Kidney (tissue), 22 donors: ENCODE measurements around the gene ZSCAN9. TPM values are rescaled to one million over a fixed set of nuclear protein-coding genes. Genes with fewer than 3 reads are reported as not detected.

ENCODE experiments used
- DNase-seq, 5 donors: peaks; one replicate each; pipeline ENCODE4 v3.0.0-alpha.2; 2013 to 2020
- FAIRE-seq: peaks from 2 replicates; lab custom pipeline; 2012; peaks lifted over from hg19 to GRCh38; lab: Jason Lieb, UNC
- H3K27ac ChIP-seq, 2 donors: one replicate each; pipeline ENCODE4 v1.7.0; 2013; ENCODE audit warnings: low read depth in 2 of 2, low read length in 2 of 2, inconsistent platforms in 1 of 2
- H3K27me3 ChIP-seq: one replicate; pipeline ENCODE4 v1.7.1; 2013; ENCODE audit warnings: low read length, inconsistent platforms; ENCODE audit not compliant: control insufficient read depth, insufficient read depth
- H3K36me3 ChIP-seq, 3 donors: one replicate each; pipeline versions ENCODE4 v1.7.0 to v1.7.1; 2013; ENCODE audit warnings: low read length in 3 of 3, control low read depth in 1 of 3, inconsistent platforms in 1 of 3; ENCODE audit not compliant: insufficient read depth in 3 of 3, control insufficient read depth in 2 of 3
- H3K4me1 ChIP-seq, 3 donors: one replicate each; pipeline versions ENCODE4 v1.7.0 to v1.7.1; 2013; ENCODE audit warnings: low read length in 3 of 3, inconsistent platforms in 1 of 3, low read depth in 1 of 3; ENCODE audit not compliant: control insufficient read depth in 2 of 3, insufficient read depth in 2 of 3
- H3K4me3 ChIP-seq, 3 donors: one replicate each; pipeline versions ENCODE4 v1.7.0 to v1.8.1; 2013; ENCODE audit warnings: low read length in 3 of 3, control low read depth in 1 of 3, inconsistent platforms in 1 of 3
- H3K9ac ChIP-seq, 3 donors: one replicate each; pipeline versions ENCODE4 v1.7.0 to v1.7.1; 2013; ENCODE audit warnings: low read length in 3 of 3, control low read depth in 1 of 3, inconsistent platforms in 1 of 3
- H3K9me3 ChIP-seq, 3 donors: one replicate each; pipeline versions ENCODE4 v1.7.0 to v1.7.1; 2013; ENCODE audit warnings: low read length in 3 of 3, control low read depth in 1 of 3, inconsistent platforms in 1 of 3; ENCODE audit not compliant: control insufficient read depth in 2 of 3, insufficient read depth in 1 of 3
- intact Hi-C: fragments of 100-400 bp; cut with DNase I; formaldehyde crosslinking; loops from one replicate; pipeline ENCODE4 v1.11.1; 2022
- long read RNA-seq, 10 donors: library from polyadenylated mRNA in 1 of 10; unstranded in 1 of 10; transcript quantifications; one replicate each; pipeline ENCODE4 v2.0.0 and lab custom pipeline, GENCODE V29; 2021 to 2026
- polyA plus RNA-seq: library from polyadenylated mRNA; stranded (reverse); fragments of 350-450 nt; fragmentation: Illumina TruSeq; extraction: RNeasy Lipid Tissue Mini Kit (QIAGEN cat#74804); gene quantifications from one replicate; pipeline ENCODE4 v1.2.3, GENCODE V29; 2014; ENCODE audit warnings: low read depth, low replicate concordance; ENCODE audit not compliant: insufficient read depth
- total RNA-seq: library from RNA; stranded (reverse); fragmentation: NEBNext Ultra II Directional; extraction: Animal tissue kit (Norgen Biotek cat#: 25700); gene quantifications from one replicate; pipeline ENCODE4 v1.2.1, GENCODE V29; 2021
- TF ChIP-seq, protein P1 (sequence below): IDR thresholded peaks from 3 replicates; pipeline ENCODE4 v1.5.1; 2012; ENCODE audit warnings: mild to moderate bottlenecking, moderate library complexity, borderline replicate concordance; ENCODE audit not compliant: insufficient read depth; ENCODE audit errors: extremely low read depth
- donor health status: control.
- donor health status: control.
- donor health status: control.
- donor health status: control.
- donor health status: control.
- donor health status: DM: yes; HTN: yes; CAD: no.
- donor health status: Normal renal cell carcinoma (clear cell type).

ZSCAN9 gene
- total RNA-seq (15.6 TPM), polyA plus RNA-seq (8.1 TPM)
- long read RNA-seq, donor 1, partial matches to known transcripts = 0 of 4 reads
- long read RNA-seq, donor 1, other reads (novel, unspliced or antisense) = 0 of 4 reads
- long read RNA-seq, donor 2, transcript ZSCAN9-203 (3 exons, 757 nt) = major isoform, 5 of 12 reads
- long read RNA-seq, donor 2, transcript ZSCAN9-201 (4 exons, 1,621 nt) = major isoform, 5 of 12 reads
- long read RNA-seq, donor 2, partial matches to known transcripts = 0 of 12 reads
- long read RNA-seq, donor 2, other reads (novel, unspliced or antisense) = 0 of 12 reads
- long read RNA-seq, donor 3, transcript ZSCAN9-203 (3 exons, 757 nt) = major isoform, 7 of 15 reads
- long read RNA-seq, donor 3, partial matches to known transcripts = 5 of 15 reads
- long read RNA-seq, donor 3, other reads (novel, unspliced or antisense) = 0 of 15 reads
- long read RNA-seq, donor 4, partial matches to known transcripts = 0 of 6 reads
- long read RNA-seq, donor 4, other reads (novel, unspliced or antisense) = 0 of 6 reads
- long read RNA-seq, donor 5 = 0 reads
- long read RNA-seq, donor 6, transcript ZSCAN9-203 (3 exons, 757 nt) = major isoform, 6 of 18 reads
- long read RNA-seq, donor 6, partial matches to known transcripts = 6 of 18 reads
- long read RNA-seq, donor 6, other reads (novel, unspliced or antisense) = 0 of 18 reads
- long read RNA-seq, donor 7, partial matches to known transcripts = 1 of 5 reads
- long read RNA-seq, donor 7, other reads (novel, unspliced or antisense) = 3 of 5 reads
- long read RNA-seq, donor 8, partial matches to known transcripts = 0 of 14 reads
- long read RNA-seq, donor 8, other reads (novel, unspliced or antisense) = 0 of 14 reads
- long read RNA-seq, donor 9, partial matches to known transcripts = 0 of 1 reads
- long read RNA-seq, donor 9, other reads (novel, unspliced or antisense) = 0 of 1 reads
- long read RNA-seq, donor 10, partial matches to known transcripts = 0 of 4 reads
- long read RNA-seq, donor 10, other reads (novel, unspliced or antisense) = 0 of 4 reads

DNA sequence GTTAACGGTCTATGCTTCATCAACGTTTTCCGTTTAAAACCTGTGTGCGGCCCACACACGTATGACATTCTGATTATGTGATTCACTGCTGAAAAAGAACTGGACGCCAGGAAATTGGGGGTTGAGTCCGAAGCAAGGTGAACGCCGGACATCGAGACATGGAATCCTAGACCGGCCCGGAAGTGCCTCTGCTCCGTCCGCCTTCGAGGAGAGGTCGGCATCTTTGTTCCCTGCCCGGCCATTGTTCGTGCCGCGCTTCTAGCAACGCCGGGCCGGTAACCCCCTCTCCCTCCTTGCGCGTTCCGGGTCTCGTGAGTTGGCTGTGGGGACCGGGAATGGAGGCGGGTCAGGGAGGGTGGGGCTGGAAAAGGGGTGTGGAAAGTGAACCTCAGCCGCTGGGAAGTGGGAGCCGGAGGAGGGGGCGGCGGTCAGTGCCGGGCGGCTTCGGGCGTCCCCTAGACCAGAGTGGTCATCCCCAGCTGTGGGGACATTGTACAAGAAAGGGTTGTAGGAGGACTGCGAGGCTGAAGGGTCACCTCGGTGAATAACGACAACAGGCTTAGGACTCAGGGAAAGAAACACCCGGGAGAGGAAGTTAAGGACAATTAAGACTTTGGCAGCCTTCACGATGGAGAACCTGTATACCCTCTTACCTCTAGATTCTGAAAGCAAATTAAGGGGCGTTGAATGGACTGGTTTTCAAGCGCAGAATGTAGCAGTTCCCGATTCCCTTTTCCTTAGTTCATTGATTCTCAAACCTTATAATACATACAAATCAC is at the start of gene ZSCAN9:
Gene ZSCAN9, plus strand, starts transcription at position 220 of the 779 bp plus-strand sequence. CDS start 1,810 bp downstream, outside the sequence.
- peak; percentile 85 to 95 (median 90) for DNase-seq
- H3K36me3 ChIP-seq = peaks cover 6 to 21% (median 16%) of the 10 kb centered on the region in 3 donors
- H3K4me3 ChIP-seq = peak within 1 kb of the TSS; percentile 80 to 89 (median 81)
- H3K27ac ChIP-seq = peak within 1 kb of the TSS in 1 of 2 donors; percentile 51
- no peaks in the 10 kb centered on the region for H3K4me1 ChIP-seq
- intact Hi-C loops = no loop called here
- H3K27me3 ChIP-seq = peaks cover 13% of the 10 kb centered on the region
- no peak for FAIRE-seq
- H3K9ac ChIP-seq = peak within 1 kb of the TSS; percentile 0 to 77 (median 74)
- TF ChIP-seq, protein P1, sequence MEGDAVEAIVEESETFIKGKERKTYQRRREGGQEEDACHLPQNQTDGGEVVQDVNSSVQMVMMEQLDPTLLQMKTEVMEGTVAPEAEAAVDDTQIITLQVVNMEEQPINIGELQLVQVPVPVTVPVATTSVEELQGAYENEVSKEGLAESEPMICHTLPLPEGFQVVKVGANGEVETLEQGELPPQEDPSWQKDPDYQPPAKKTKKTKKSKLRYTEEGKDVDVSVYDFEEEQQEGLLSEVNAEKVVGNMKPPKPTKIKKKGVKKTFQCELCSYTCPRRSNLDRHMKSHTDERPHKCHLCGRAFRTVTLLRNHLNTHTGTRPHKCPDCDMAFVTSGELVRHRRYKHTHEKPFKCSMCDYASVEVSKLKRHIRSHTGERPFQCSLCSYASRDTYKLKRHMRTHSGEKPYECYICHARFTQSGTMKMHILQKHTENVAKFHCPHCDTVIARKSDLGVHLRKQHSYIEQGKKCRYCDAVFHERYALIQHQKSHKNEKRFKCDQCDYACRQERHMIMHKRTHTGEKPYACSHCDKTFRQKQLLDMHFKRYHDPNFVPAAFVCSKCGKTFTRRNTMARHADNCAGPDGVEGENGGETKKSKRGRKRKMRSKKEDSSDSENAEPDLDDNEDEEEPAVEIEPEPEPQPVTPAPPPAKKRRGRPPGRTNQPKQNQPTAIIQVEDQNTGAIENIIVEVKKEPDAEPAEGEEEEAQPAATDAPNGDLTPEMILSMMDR = no peak
- no peaks in the 10 kb centered on the region for H3K9me3 ChIP-seq

DNA sequence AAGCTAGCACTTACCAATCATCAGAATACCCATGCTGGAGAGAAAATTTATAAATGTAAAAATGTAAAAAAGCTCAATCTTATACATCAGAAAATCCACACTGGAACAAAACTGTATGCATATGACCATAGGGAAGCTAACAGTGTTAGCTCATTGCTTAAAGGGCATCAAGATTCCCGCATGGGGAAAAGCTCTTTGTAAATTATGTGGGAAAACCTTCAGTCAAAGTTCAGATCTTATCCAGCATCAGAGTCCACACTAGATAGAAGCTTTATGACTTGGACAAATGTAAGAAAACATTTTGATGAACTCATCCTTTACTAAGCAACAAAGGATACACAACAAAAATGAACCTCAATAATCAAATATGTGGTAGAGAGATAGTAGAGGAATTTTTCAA is 48.7 kb upstream of the ZSCAN9 start:
- Histone ChIP-seq H3K4me3 (no peak overlapping the region), H3K9ac (no peak overlapping the region), H3K4me1 (no peaks in the 10 kb centered on the region), H3K27me3 (no peaks in the 10 kb centered on the region), H3K27ac (no peak overlapping the region), H3K9me3 (peaks cover 0 to 5% (median 0%) of the 10 kb centered on the region in 3 donors), H3K36me3 (no peaks in the 10 kb centered on the region)
- TF ChIP-seq, protein P1 = no peak
- FAIRE-seq = no peak
- intact Hi-C loops = no loop called here
- DNase-seq = no peak

DNA sequence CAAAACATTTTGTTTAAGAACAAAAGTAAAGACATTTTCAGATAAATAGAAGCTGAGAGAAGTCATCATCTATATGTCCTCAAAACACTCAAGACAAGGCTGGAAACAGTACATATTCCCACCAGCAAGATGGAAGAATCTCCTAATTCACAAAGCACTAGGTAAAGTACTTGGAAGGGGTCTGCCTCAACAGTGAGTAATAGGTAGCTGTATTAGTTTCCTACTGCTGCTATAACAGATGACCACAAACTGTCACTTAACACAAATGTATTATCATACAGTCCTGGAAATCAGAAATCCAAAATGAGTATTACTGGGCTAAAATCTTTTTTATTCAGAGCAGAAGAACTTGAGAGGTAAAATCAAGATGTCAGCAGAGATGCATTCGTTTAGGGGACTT is 42.8 kb upstream of the ZSCAN9 start:
- TF ChIP-seq, protein P1 = no peak
- Histone ChIP-seq H3K9ac (no peak overlapping the region), H3K4me1 (no peaks in the 10 kb centered on the region), H3K36me3 (no peaks in the 10 kb centered on the region), H3K4me3 (no peak overlapping the region), H3K27me3 (no peaks in the 10 kb centered on the region), H3K27ac (no peak overlapping the region), H3K9me3 (peaks cover 0 to 5% (median 2%) of the 10 kb centered on the region in 3 donors)
- no peak for DNase-seq
- intact Hi-C loops = no loop called here
- no peak for FAIRE-seq
